H1 (cell line): ENCODE data around the gene NDUFA13. TPM values are rescaled to one million over a fixed set of nuclear protein-coding genes. Genes with fewer than 3 reads are reported as not detected.

ENCODE experiments used
- CEBPB ChIP-seq: IDR thresholded peaks from 2 replicates; pipeline ENCODE4 v1.6.1; 2012; ENCODE audit warnings: low read depth, low read length
- TCF12 ChIP-seq: IDR thresholded peaks from 2 replicates; pipeline ENCODE4 v1.6.1; 2011; ENCODE audit warnings: low read depth, mild to moderate bottlenecking, low read length
- USF2 ChIP-seq: IDR thresholded peaks from 2 replicates; pipeline ENCODE4 v1.6.1; 2011; ENCODE audit warnings: low read length, improper control_type of control experiment
- polyA plus RNA-seq, 7 experiments: library from polyadenylated mRNA; depleted of rRNA in 3 of 7; stranded (reverse) in 5 of 7; unstranded in 2 of 7; fragments of >200 nt in 5 of 7; fragments of 200-250 nt in 2 of 7; gene quantifications; 1 replicate in 5 of 7; 2 replicates in 1 of 7; 4 replicates in 1 of 7; pipeline versions ENCODE4 v1.2.1 to v1.2.3, GENCODE V29; 2011 to 2013; ENCODE audit warnings: missing spikeins in 2 of 7, mixed read lengths in 2 of 7
- total RNA-seq: library from RNA; stranded (reverse); fragmentation: NEBNext Ultra II Directional; extraction: Animal tissue kit (Norgen Biotek cat#: 25700); gene quantifications from 2 replicates; pipeline ENCODE4 v1.2.1, GENCODE V29; 2021

NDUFA13 gene
- total and polyA plus RNA-seq, 2 of the 8 experiments (the other 6 are each of a cell fraction or from before 2014, with no cell fraction given): 413 to 1,105 TPM

GRCh38 chr19:19493841-19494546 is 22.0 kb upstream of the NDUFA13 start (continued):
- TF ChIP-seq TCF12 (no peak), USF2 (no peak), CEBPB (no peak)
